Measurements from ENCODE around the gene SAG. TPM values are rescaled to one million over a fixed set of nuclear protein-coding genes. Genes with fewer than 3 reads are reported as not detected.

The SAG gene
- total RNA-seq, 4 donors from 2014 or later, result 0.10 TPM; not detected in 3

- Histone ChIP-seq H3K4me3 (no peak overlapping the region), H3K27ac (no peak overlapping the region), H3K9me3 (no peaks in the 10 kb centered on the region), H3K4me1 (no peaks in the 10 kb centered on the region), H3K36me3 (no peaks in the 10 kb centered on the region), H3K27me3 (no peaks in the 10 kb centered on the region)
- no peak for ATAC-seq
- DNase-seq, result no peak
- TF ChIP-seq POLR2A (IDR thresholded peaks at IDR 0.05) (no peak), CTCF (IDR thresholded peaks at IDR 0.05 in 4 of 5, conservative IDR thresholded peaks at IDR 0.05 in 1 of 5) (no peak)
- in situ Hi-C loops (cut with MboI; ENCODE audit: low sequenced_read_pairs in 4 of 4) (no loop called here), intact Hi-C loops (cut with DNase I; ENCODE audit: low total_unique reads) (no loop called here)
Observed at GRCh38 chr2:233317196-233317943, 9.8 kb downstream of the SAG start.

- Histone ChIP-seq H3K4me3 (no peak overlapping the region), H3K27me3 (no peaks in the 10 kb centered on the region), H3K9me3 (no peaks in the 10 kb centered on the region), H3K36me3 (no peaks in the 10 kb centered on the region), H3K4me1 (no peaks in the 10 kb centered on the region), H3K27ac (no peak overlapping the region)
- TF ChIP-seq CTCF (IDR thresholded peaks at IDR 0.05 in 4 of 5, conservative IDR thresholded peaks at IDR 0.05 in 1 of 5) (no peak), POLR2A (IDR thresholded peaks at IDR 0.05) (no peak)
- ATAC-seq, result no peak
- no peak for DNase-seq
- intact Hi-C loops (cut with DNase I; ENCODE audit: low total_unique reads), result no loop called here
- in situ Hi-C loops (cut with MboI; ENCODE audit: low sequenced_read_pairs in 4 of 4), result no loop called here
Observed at GRCh38 chr2:233319256-233319655, 11.6 kb downstream of the SAG start.

GRCh38 chr2:233320470-233320869 is 12.9 kb downstream of the SAG start:
- Histone ChIP-seq H3K27me3 (no peaks in the 10 kb centered on the region), H3K36me3 (no peaks in the 10 kb centered on the region), H3K4me1 (no peaks in the 10 kb centered on the region), H3K4me3 (no peak overlapping the region), H3K27ac (no peak overlapping the region), H3K9me3 (no peaks in the 10 kb centered on the region)
- DNase-seq, result no peak
- TF ChIP-seq CTCF (IDR thresholded peaks at IDR 0.05 in 4 of 5, conservative IDR thresholded peaks at IDR 0.05 in 1 of 5) (no peak), POLR2A (IDR thresholded peaks at IDR 0.05) (no peak)
- intact Hi-C loops (cut with DNase I; ENCODE audit: low total_unique reads), result no loop called here
- in situ Hi-C loops (cut with MboI; ENCODE audit: low sequenced_read_pairs in 4 of 4), result no loop called here
- no peak for ATAC-seq

GRCh38 chr2:233321166-233321565 is 13.6 kb downstream of the SAG start:
- no peak for TF ChIP-seq POLR2A (IDR thresholded peaks at IDR 0.05)
- Histone ChIP-seq H3K9me3 (no peaks in the 10 kb centered on the region), H3K4me1 (no peaks in the 10 kb centered on the region), H3K27ac (no peak overlapping the region), H3K4me3 (no peak overlapping the region), H3K36me3 (no peaks in the 10 kb centered on the region), H3K27me3 (no peaks in the 10 kb centered on the region)
- intact Hi-C loops (cut with DNase I; ENCODE audit: low total_unique reads) (no loop called here), in situ Hi-C loops (cut with MboI; ENCODE audit: low sequenced_read_pairs in 4 of 4) (no loop called here)
- ATAC-seq (no peak), DNase-seq (no peak)

GRCh38 chr2:233323851-233324250 is 16.2 kb downstream of the SAG start:
- Histone ChIP-seq H3K27me3 (no peaks in the 10 kb centered on the region), H3K9me3 (no peaks in the 10 kb centered on the region), H3K4me3 (no peak overlapping the region), H3K36me3 (no peaks in the 10 kb centered on the region), H3K27ac (no peak overlapping the region), H3K4me1 (no peaks in the 10 kb centered on the region)
- no peak for ATAC-seq
- intact Hi-C loops (cut with DNase I; ENCODE audit: low total_unique reads), result no loop called here
- TF ChIP-seq CTCF (IDR thresholded peaks at IDR 0.05 in 4 of 5, conservative IDR thresholded peaks at IDR 0.05 in 1 of 5) (no peak), POLR2A (IDR thresholded peaks at IDR 0.05) (no peak)
- in situ Hi-C loops (cut with MboI; ENCODE audit: low sequenced_read_pairs in 4 of 4), result no loop called here
- DNase-seq, result no peak

All from gastrocnemius medialis (tissue), 4 donors.